ENCODE data around the gene NDUFS6. TPM values are rescaled to one million over a fixed set of nuclear protein-coding genes. Genes with fewer than 3 reads are reported as not detected.

NDUFS6 gene
- total RNA-seq, 4 donors from 2014 or later, result 28.2 to 62.0 (median 40.3) TPM

GRCh38 chr5:1769752-1770442 lies 31.3 kb upstream of the NDUFS6 start:
- Histone ChIP-seq H3K9me3 (peaks cover 0 to 8% (median 0%) of the 10 kb centered on the region in 4 donors), H3K4me1 (no peaks in the 10 kb centered on the region), H3K27ac (no peak overlapping the region), H3K4me3 (no peak overlapping the region), H3K36me3 (no peaks in the 10 kb centered on the region), H3K27me3 (peaks cover 0 to 16% of the 10 kb centered on the region in 2 donors)
- TF ChIP-seq CTCF (IDR thresholded peaks at IDR 0.05) (no peak), POLR2A (IDR thresholded peaks at IDR 0.05) (no peak), EP300 (IDR thresholded peaks at IDR 0.05) (no peak)
- WGBS, 2 donors, result 81 to 84% methylated on average over 28 to 30 of the region's 30 CpGs
- no peak for DNase-seq (ENCODE audit: low spot score in 2 of 2)

GRCh38 chr5:1770443-1770802 lies 30.8 kb upstream of the NDUFS6 start:
- peaks cover 0 to 11% of the 10 kb centered on the region in 2 donors for H3K27me3 ChIP-seq

GRCh38 chr5:1771149-1772065 lies 29.8 kb upstream of the NDUFS6 start:
- WGBS, 2 donors, result 75 to 77% methylated on average over 17 to 20 of the region's 20 CpGs
- no peak for DNase-seq (ENCODE audit: low spot score in 2 of 2)
- H3K4me1 ChIP-seq, result no peaks in the 10 kb centered on the region
- TF ChIP-seq EP300 (IDR thresholded peaks at IDR 0.05) (no peak), CTCF (IDR thresholded peaks at IDR 0.05) (no peak), POLR2A (IDR thresholded peaks at IDR 0.05) (no peak)
- H3K4me3 ChIP-seq, result no peak overlapping the region
- no peak overlapping the region for H3K27ac ChIP-seq
- H3K27me3 ChIP-seq, result peaks cover 0 to 3% of the 10 kb centered on the region in 2 donors
- H3K36me3 ChIP-seq, result no peaks in the 10 kb centered on the region
- H3K9me3 ChIP-seq, result peaks cover 0 to 8% (median 0%) of the 10 kb centered on the region in 4 donors

More at GRCh38 chr5:1770443-1770802, 30.8 kb upstream of the NDUFS6 start:
- Histone ChIP-seq H3K36me3 (no peaks in the 10 kb centered on the region), H3K9me3 (peaks cover 0 to 8% (median 0%) of the 10 kb centered on the region in 4 donors), H3K4me3 (no peak overlapping the region), H3K4me1 (no peaks in the 10 kb centered on the region), H3K27ac (no peak overlapping the region)
- DNase-seq (ENCODE audit: low spot score in 2 of 2), result no peak
- TF ChIP-seq POLR2A (IDR thresholded peaks at IDR 0.05) (no peak), EP300 (IDR thresholded peaks at IDR 0.05) (no peak), CTCF (IDR thresholded peaks at IDR 0.05) (no peak)
- WGBS, 2 donors, result 51 to 52% methylated on average over 6 of the region's 6 CpGs

- H3K9me3 ChIP-seq, result peaks cover 0 to 8% (median 0%) of the 10 kb centered on the region in 4 donors
- no peaks in the 10 kb centered on the region for H3K4me1 ChIP-seq
- no peak overlapping the region for H3K4me3 ChIP-seq
- DNase-seq (ENCODE audit: low spot score in 2 of 2), result no peak
- H3K27me3 ChIP-seq, result peaks cover 0 to 3% of the 10 kb centered on the region in 2 donors
- TF ChIP-seq EP300 (IDR thresholded peaks at IDR 0.05), result no peak
- TF ChIP-seq CTCF (IDR thresholded peaks at IDR 0.05), result no peak
- TF ChIP-seq POLR2A (IDR thresholded peaks at IDR 0.05), result no peak
- no peaks in the 10 kb centered on the region for H3K36me3 ChIP-seq
- 23 to 24% methylated on average over 5 of the region's 5 CpGs for WGBS, 2 donors
- no peak overlapping the region for H3K27ac ChIP-seq
These were observed 28.6 kb upstream of the NDUFS6 start for GRCh38 chr5:1772634-1773033.

GRCh38 chr5:1776831-1777230 lies 24.4 kb upstream of the NDUFS6 start:
- H3K27me3 ChIP-seq, result no peaks in the 10 kb centered on the region
- H3K36me3 ChIP-seq, result no peaks in the 10 kb centered on the region
- DNase-seq (ENCODE audit: low spot score in 2 of 2), result no peak
- no peak for TF ChIP-seq POLR2A (IDR thresholded peaks at IDR 0.05)
- TF ChIP-seq EP300 (IDR thresholded peaks at IDR 0.05), result no peak
- no peak for TF ChIP-seq CTCF (IDR thresholded peaks at IDR 0.05)
- H3K9me3 ChIP-seq, result peaks cover 0 to 8% (median 0%) of the 10 kb centered on the region in 4 donors
- H3K4me1 ChIP-seq, result no peaks in the 10 kb centered on the region
- no peak overlapping the region for H3K27ac ChIP-seq
- WGBS, 2 donors, result 84 to 87% methylated on average over 6 of the region's 6 CpGs
- H3K4me3 ChIP-seq, result no peak overlapping the region
